ENCODE measurements around the gene C2CD2. TPM values are rescaled to one million over a fixed set of nuclear protein-coding genes. Genes with fewer than 3 reads are reported as not detected.

C2CD2 gene
- total and polyA plus RNA-seq, 2 donors (not counting 1 experiment from before 2014, with no cell fraction given): 20.3 to 22.3 TPM

- H3K79me2 ChIP-seq (ENCODE audit: control insufficient read depth, insufficient read depth, low read length): no peaks in the 10 kb centered on the region
- TF ChIP-seq EZH2 (IDR thresholded peaks at IDR 0.05; ENCODE audit: low read length, missing control alignments) (no peak), CTCF (conservative IDR thresholded peaks at IDR 0.05 in 1 of 2, IDR thresholded peaks at IDR 0.05 in 1 of 2; ENCODE audit: low read depth in 1 of 2, low read length in 2 of 2) (no peak)
Measured at GRCh38 chr21:41901099-41901498, 52.7 kb downstream of the C2CD2 start.

GRCh38 chr21:41900401-41900800 lies 53.4 kb downstream of the C2CD2 start:
- Histone ChIP-seq H3K9me3 (ENCODE audit: control insufficient read depth, insufficient read depth, low read depth, low read length) (no peaks in the 10 kb centered on the region), H2AFZ (ENCODE audit: low read length) (no peak overlapping the region), H3K9ac (ENCODE audit: insufficient read depth, low read length) (no peak overlapping the region), H3K4me2 (ENCODE audit: extremely low read depth, insufficient read depth, low read length) (no peak overlapping the region), H3K27me3 (ENCODE audit: control insufficient read depth, insufficient read depth, low read length) (no peaks in the 10 kb centered on the region), H3K27ac (ENCODE audit: insufficient read depth, low read length) (no peak overlapping the region), H3K4me1 (ENCODE audit: control insufficient read depth, extremely low read depth, insufficient read depth, low read length) (peaks cover 9% of the 10 kb centered on the region), H3K4me3 (replicated peaks in 1 of 4; ENCODE audit: control extremely low read depth in 1 of 4, insufficient read depth in 1 of 4, low read depth in 3 of 4, low read length in 4 of 4) (no peak overlapping the region), H3K79me2 (ENCODE audit: control insufficient read depth, insufficient read depth, low read length) (no peaks in the 10 kb centered on the region), H4K20me1 (ENCODE audit: control insufficient read depth, extremely low read depth, insufficient read depth, low read length) (no peaks in the 10 kb centered on the region), H3K36me3 (ENCODE audit: control insufficient read depth, insufficient read depth, low read length) (peaks cover 5% of the 10 kb centered on the region)
- no peak for TF ChIP-seq CTCF (conservative IDR thresholded peaks at IDR 0.05 in 1 of 2, IDR thresholded peaks at IDR 0.05 in 1 of 2; ENCODE audit: low read depth in 1 of 2, low read length in 2 of 2)
- DNase-seq (ENCODE audit: low read depth in 2 of 2): no peak

More at GRCh38 chr21:41901099-41901498, 52.7 kb downstream of the C2CD2 start:
- no peak overlapping the region for H3K27ac ChIP-seq (ENCODE audit: insufficient read depth, low read length)
- H3K9ac ChIP-seq (ENCODE audit: insufficient read depth, low read length): no peak overlapping the region
- no peak overlapping the region for H2AFZ ChIP-seq (ENCODE audit: low read length)
- H3K4me1 ChIP-seq (ENCODE audit: control insufficient read depth, extremely low read depth, insufficient read depth, low read length): peaks cover 4% of the 10 kb centered on the region
- no peaks in the 10 kb centered on the region for H3K27me3 ChIP-seq (ENCODE audit: control insufficient read depth, insufficient read depth, low read length)
- H3K4me2 ChIP-seq (ENCODE audit: extremely low read depth, insufficient read depth, low read length): no peak overlapping the region
- H3K36me3 ChIP-seq (ENCODE audit: control insufficient read depth, insufficient read depth, low read length): peaks cover 5% of the 10 kb centered on the region
- no peak overlapping the region for H3K4me3 ChIP-seq (replicated peaks in 1 of 4; ENCODE audit: control extremely low read depth in 1 of 4, insufficient read depth in 1 of 4, low read depth in 3 of 4, low read length in 4 of 4)
- H4K20me1 ChIP-seq (ENCODE audit: control insufficient read depth, extremely low read depth, insufficient read depth, low read length): no peaks in the 10 kb centered on the region
- peak in 1 of 2 donors; percentile 23 for DNase-seq (ENCODE audit: low read depth in 2 of 2)
- H3K9me3 ChIP-seq (ENCODE audit: control insufficient read depth, insufficient read depth, low read depth, low read length): no peaks in the 10 kb centered on the region

- Histone ChIP-seq H3K27me3 (ENCODE audit: control insufficient read depth, insufficient read depth, low read length) (no peaks in the 10 kb centered on the region), H4K20me1 (ENCODE audit: control insufficient read depth, extremely low read depth, insufficient read depth, low read length) (no peaks in the 10 kb centered on the region), H3K79me2 (ENCODE audit: control insufficient read depth, insufficient read depth, low read length) (no peaks in the 10 kb centered on the region), H3K9me3 (ENCODE audit: control insufficient read depth, insufficient read depth, low read depth, low read length) (no peaks in the 10 kb centered on the region), H3K4me2 (ENCODE audit: extremely low read depth, insufficient read depth, low read length) (no peak overlapping the region), H3K4me3 (replicated peaks in 1 of 4; ENCODE audit: control extremely low read depth in 1 of 4, insufficient read depth in 1 of 4, low read depth in 3 of 4, low read length in 4 of 4) (no peak overlapping the region), H3K27ac (ENCODE audit: insufficient read depth, low read length) (no peak overlapping the region), H3K9ac (ENCODE audit: insufficient read depth, low read length) (no peak overlapping the region), H2AFZ (ENCODE audit: low read length) (no peak overlapping the region), H3K36me3 (ENCODE audit: control insufficient read depth, insufficient read depth, low read length) (peaks cover 5% of the 10 kb centered on the region), H3K4me1 (ENCODE audit: control insufficient read depth, extremely low read depth, insufficient read depth, low read length) (peaks cover 11% of the 10 kb centered on the region)
- TF ChIP-seq EZH2 (IDR thresholded peaks at IDR 0.05; ENCODE audit: low read length, missing control alignments) (no peak), CTCF (conservative IDR thresholded peaks at IDR 0.05 in 1 of 2, IDR thresholded peaks at IDR 0.05 in 1 of 2; ENCODE audit: low read depth in 1 of 2, low read length in 2 of 2) (no peak)
- no peak for DNase-seq (ENCODE audit: low read depth in 2 of 2)
Measured at GRCh38 chr21:41899426-41900202, 54.2 kb downstream of the C2CD2 start.
